Measurements from ENCODE around the gene IPO13.
A peak's percentile ranks its signal among the peaks of the same experiment; 100 is the strongest.

The IPO13 gene

GRCh38 chr1:43952731-43953346 is 6.1 kb downstream of the IPO13 start:
- DNase-seq = no peak

- DNase-seq = no peak
These were observed 6.6 kb downstream of the IPO13 start for GRCh38 chr1:43953361-43953760.

GRCh38 chr1:43954036-43954435 is 7.3 kb downstream of the IPO13 start:
- DNase-seq = no peak

- no peak for DNase-seq
These were observed 9.5 kb downstream of the IPO13 start for GRCh38 chr1:43956234-43956633.

- DNase-seq = no peak
These were observed 10.8 kb downstream of the IPO13 start for GRCh38 chr1:43957407-43958040.

- DNase-seq = no peak
These were observed 11.9 kb downstream of the IPO13 start for GRCh38 chr1:43958351-43959255.

- no peak for DNase-seq
These were observed 14.0 kb downstream of the IPO13 start for GRCh38 chr1:43960798-43961197.

- DNase-seq = no peak
These were observed 14.9 kb downstream of the IPO13 start for GRCh38 chr1:43961692-43962091.

- DNase-seq = no peak
These were observed 15.6 kb downstream of the IPO13 start for GRCh38 chr1:43962324-43962723.

- no peak for DNase-seq
These were observed 16.3 kb downstream of the IPO13 start for GRCh38 chr1:43963006-43963405.

GRCh38 chr1:43963890-43964289 is 17.1 kb downstream of the IPO13 start:
- no peak for DNase-seq

- no peak for DNase-seq
These were observed 18.6 kb downstream of the IPO13 start for GRCh38 chr1:43965316-43965715.

GRCh38 chr1:43968348-43968948 is 21.7 kb downstream of the IPO13 start:
- DNase-seq = peak; percentile 25 to 31

GRCh38 chr1:43969416-43969745 is 22.6 kb downstream of the IPO13 start:
- DNase-seq = no peak

GRCh38 chr1:43969746-43970466 is 23.2 kb downstream of the IPO13 start, which contains the start of gene DPH2:
DPH2 (plus strand) TSS chr1:43970010; CDS start chr1:43970176, 166 bp downstream.
- peak; percentile 97 to 98 for DNase-seq

GRCh38 chr1:43970502-43970901 is 23.8 kb downstream of the IPO13 start:
- no peak for DNase-seq

GRCh38 chr1:43970911-43971310 is 24.2 kb downstream of the IPO13 start:
- no peak for DNase-seq

- DNase-seq = no peak
These were observed 24.7 kb downstream of the IPO13 start for GRCh38 chr1:43971336-43971980.

- peak in 1 of 2 donors; percentile 3 for DNase-seq
These were observed 27.3 kb downstream of the IPO13 start for GRCh38 chr1:43973981-43974442.

GRCh38 chr1:43974443-43975248 is 27.9 kb downstream of the IPO13 start, which contains the start of gene ATP6V0B:
ATP6V0B (plus strand) TSS chr1:43974960; CDS start chr1:43975041, 81 bp downstream.
- DNase-seq = peak; percentile 97 to 98

Data from inflammatory macrophage (primary cell).